SJSA1 (cell line): ENCODE results near the gene SLC49A3. TPM values are rescaled to one million over a fixed set of nuclear protein-coding genes. Genes with fewer than 3 reads are reported as not detected.
"Not testable (repeated sequence)": the region's sequence is repeated elsewhere in the genome, so short reads cannot be mapped to it uniquely, and the experiment has no call there.

Experiments used
- DNase-seq, 2 experiments: peaks; one replicate each; pipeline ENCODE4 v3.0.0-alpha.2; 2015 to 2020; ENCODE audit warnings: low spot score in 2 of 2, low read depth in 1 of 2
- H3K27ac ChIP-seq: fragments of 250-450 bp; sonication (Bioruptor Pico); 2 replicates; pipeline ENCODE4 v1.5.1; 2020; ENCODE audit warnings: mild to moderate bottlenecking, moderate library complexity
- H3K27me3 ChIP-seq: fragments of 250-450 bp; sonication (Bioruptor Pico); replicated peaks from 2 replicates; pipeline ENCODE4 v1.5.1; 2020; ENCODE audit warnings: mild to moderate bottlenecking, moderate library complexity
- H3K36me3 ChIP-seq: fragments of 250-450 bp; sonication (Bioruptor Pico); 2 replicates; pipeline ENCODE4 v1.5.1; 2020; ENCODE audit warnings: mild to moderate bottlenecking
- H3K4me1 ChIP-seq: fragments of 250-450 bp; sonication (Bioruptor Pico); replicated peaks from 2 replicates; pipeline ENCODE4 v1.6.1; 2021; ENCODE audit warnings: mild to moderate bottlenecking
- H3K4me3 ChIP-seq: fragments of 250-450 bp; sonication (Bioruptor Pico); 2 replicates; pipeline ENCODE4 v1.5.1; 2020; ENCODE audit warnings: mild to moderate bottlenecking
- H3K9me3 ChIP-seq: fragments of 250-450 bp; sonication (Bioruptor Pico); replicated peaks from 2 replicates; pipeline ENCODE4 v1.5.1; 2020; ENCODE audit warnings: mild to moderate bottlenecking
- total RNA-seq: library from RNA; depleted of rRNA; stranded (reverse); fragments of >200 nt; shearing (Covaris generic); gene quantifications from 2 replicates; pipeline ENCODE4 v1.2.3, GENCODE V29; 2014

Gene SLC49A3
- total RNA-seq, 1 experiment from 2014 or later: not detected

GRCh38 chr4:676871-677235 lies 12.1 kb downstream of the SLC49A3 start:
- H3K27ac ChIP-seq: no peak overlapping the region
- no peaks in the 10 kb centered on the region for H3K9me3 ChIP-seq
- peaks cover 18% of the 10 kb centered on the region for H3K4me1 ChIP-seq
- DNase-seq: no peak
- no peaks in the 10 kb centered on the region for H3K27me3 ChIP-seq
- H3K36me3 ChIP-seq: peaks cover 6% of the 10 kb centered on the region; the same call in 1 of the 2 replicates
- H3K4me3 ChIP-seq: no peak overlapping the region

- Histone ChIP-seq H3K4me3 (no peak overlapping the region), H3K9me3 (no peaks in the 10 kb centered on the region), H3K27ac (no peak overlapping the region), H3K4me1 (peaks cover 18% of the 10 kb centered on the region), H3K27me3 (no peaks in the 10 kb centered on the region), H3K36me3 (peaks cover 6% of the 10 kb centered on the region; the same call in 1 of the 2 replicates)
- DNase-seq: no peak
These were observed 12.7 kb downstream of the SLC49A3 start for GRCh38 chr4:675980-676870.

- Histone ChIP-seq H3K27me3 (no peaks in the 10 kb centered on the region), H3K4me1 (peaks cover 13% of the 10 kb centered on the region), H3K36me3 (peaks cover 10% of the 10 kb centered on the region; the same call in 1 of the 2 replicates), H3K27ac (peak overlapping the region; percentile 89; the same call in 1 of the 2 replicates), H3K4me3 (peak overlapping the region; percentile 96), H3K9me3 (no peaks in the 10 kb centered on the region)
- DNase-seq: peak in 1 of 2 experiments; percentile 13
These were observed 13.7 kb downstream of the SLC49A3 start for GRCh38 chr4:675036-675882.

GRCh38 chr4:674172-675035 lies 14.5 kb downstream of the SLC49A3 start, which contains the start of the genes ATP5ME and MYL5:
Gene ATP5ME, minus strand, starts transcription at chr4:674276. Its CDS starts 29 bp downstream, at chr4:674247.
Gene MYL5, plus strand, starts transcription at chr4:674542. Its CDS starts 3,485 bp downstream, at chr4:678027.
- H3K27me3 ChIP-seq: no peaks in the 10 kb centered on the region
- H3K36me3 ChIP-seq: peaks cover 10% of the 10 kb centered on the region; the same call in 1 of the 2 replicates
- peak; percentile 88 to 93 for DNase-seq
- no peaks in the 10 kb centered on the region for H3K9me3 ChIP-seq
- peaks cover 13% of the 10 kb centered on the region for H3K4me1 ChIP-seq
- H3K27ac ChIP-seq: peak within 1 kb of the TSS; percentile 89
- peak within 1 kb of the TSS; percentile 96 for H3K4me3 ChIP-seq

- H3K27ac ChIP-seq: no peak overlapping the region
- DNase-seq: no peak
- peaks cover 10% of the 10 kb centered on the region; the same call in 1 of the 2 replicates for H3K36me3 ChIP-seq
- H3K9me3 ChIP-seq: no peaks in the 10 kb centered on the region
- H3K4me3 ChIP-seq: peak overlapping the region; percentile 96
- peaks cover 13% of the 10 kb centered on the region for H3K4me1 ChIP-seq
- no peaks in the 10 kb centered on the region for H3K27me3 ChIP-seq
These were observed 15.4 kb downstream of the SLC49A3 start for GRCh38 chr4:673349-674091.

- Histone ChIP-seq H3K4me3 (no peak overlapping the region), H3K4me1 (peaks cover 13% of the 10 kb centered on the region), H3K36me3 (peaks cover 10% of the 10 kb centered on the region; the same call in 1 of the 2 replicates), H3K27ac (no peak overlapping the region), H3K9me3 (no peaks in the 10 kb centered on the region), H3K27me3 (no peaks in the 10 kb centered on the region)
- no peak for DNase-seq
These were observed 17.2 kb downstream of the SLC49A3 start for GRCh38 chr4:671769-672168.

- H3K36me3 ChIP-seq: peaks cover 10% of the 10 kb centered on the region; the same call in 1 of the 2 replicates
- H3K27ac ChIP-seq, H3K9me3 ChIP-seq, DNase-seq, H3K4me1 ChIP-seq, H3K4me3 ChIP-seq, H3K27me3 ChIP-seq: not testable (repeated sequence)
These were observed 19.0 kb downstream of the SLC49A3 start for GRCh38 chr4:669806-670559.

- not testable (repeated sequence) for H3K36me3 ChIP-seq, H3K4me3 ChIP-seq, DNase-seq, H3K27ac ChIP-seq, H3K9me3 ChIP-seq, H3K4me1 ChIP-seq, H3K27me3 ChIP-seq
These were observed 20.7 kb downstream of the SLC49A3 start for GRCh38 chr4:668219-668618.

- H3K9me3 ChIP-seq: no peaks in the 10 kb centered on the region
- H3K36me3 ChIP-seq: peaks cover 6% of the 10 kb centered on the region; the same call in 1 of the 2 replicates
- DNase-seq: no peak
- H3K4me3 ChIP-seq: no peak overlapping the region
- H3K27me3 ChIP-seq: no peaks in the 10 kb centered on the region
- no peaks in the 10 kb centered on the region for H3K4me1 ChIP-seq
- H3K27ac ChIP-seq: no peak overlapping the region
These were observed 21.4 kb downstream of the SLC49A3 start for GRCh38 chr4:667545-667925.

- H3K4me1 ChIP-seq: no peaks in the 10 kb centered on the region
- no peaks in the 10 kb centered on the region for H3K27me3 ChIP-seq
- peaks cover 4% of the 10 kb centered on the region; the same call in 1 of the 2 replicates for H3K36me3 ChIP-seq
- H3K4me3 ChIP-seq: no peak overlapping the region
- DNase-seq: no peak
- no peaks in the 10 kb centered on the region for H3K9me3 ChIP-seq
- H3K27ac ChIP-seq: no peak overlapping the region
These were observed 22.0 kb downstream of the SLC49A3 start for GRCh38 chr4:666822-667544.

GRCh38 chr4:666436-666810 lies 22.5 kb downstream of the SLC49A3 start:
- Histone ChIP-seq H3K27me3 (no peaks in the 10 kb centered on the region), H3K9me3 (no peaks in the 10 kb centered on the region), H3K36me3 (0 out of 2 replicates have a peak, but pooled peaks cover 4% of the 10 kb centered on the region), H3K27ac (no peak overlapping the region), H3K4me3 (no peak overlapping the region), H3K4me1 (no peaks in the 10 kb centered on the region)
- DNase-seq: no peak
